22Rv1 (cell line): ENCODE data around the gene GNB1L.

ENCODE experiments used
- ZFX ChIP-seq: fragments of 450-650 bp; IDR thresholded peaks from 2 replicates; pipeline ENCODE4 v1.6.1; 2017; ENCODE audit warnings: antibody characterized with exemption, borderline replicate concordance
- TF ChIP-seq, protein P1 (sequence below): fragments of 450-650 bp; IDR thresholded peaks from 2 replicates; pipeline ENCODE4 v1.5.1; 2017; ENCODE audit warnings: mild to moderate bottlenecking

- TF ChIP-seq, protein P1, sequence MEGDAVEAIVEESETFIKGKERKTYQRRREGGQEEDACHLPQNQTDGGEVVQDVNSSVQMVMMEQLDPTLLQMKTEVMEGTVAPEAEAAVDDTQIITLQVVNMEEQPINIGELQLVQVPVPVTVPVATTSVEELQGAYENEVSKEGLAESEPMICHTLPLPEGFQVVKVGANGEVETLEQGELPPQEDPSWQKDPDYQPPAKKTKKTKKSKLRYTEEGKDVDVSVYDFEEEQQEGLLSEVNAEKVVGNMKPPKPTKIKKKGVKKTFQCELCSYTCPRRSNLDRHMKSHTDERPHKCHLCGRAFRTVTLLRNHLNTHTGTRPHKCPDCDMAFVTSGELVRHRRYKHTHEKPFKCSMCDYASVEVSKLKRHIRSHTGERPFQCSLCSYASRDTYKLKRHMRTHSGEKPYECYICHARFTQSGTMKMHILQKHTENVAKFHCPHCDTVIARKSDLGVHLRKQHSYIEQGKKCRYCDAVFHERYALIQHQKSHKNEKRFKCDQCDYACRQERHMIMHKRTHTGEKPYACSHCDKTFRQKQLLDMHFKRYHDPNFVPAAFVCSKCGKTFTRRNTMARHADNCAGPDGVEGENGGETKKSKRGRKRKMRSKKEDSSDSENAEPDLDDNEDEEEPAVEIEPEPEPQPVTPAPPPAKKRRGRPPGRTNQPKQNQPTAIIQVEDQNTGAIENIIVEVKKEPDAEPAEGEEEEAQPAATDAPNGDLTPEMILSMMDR, result no peak
- no peak for TF ChIP-seq ZFX
Measured at GRCh38 chr22:19887256-19887985, 32.7 kb upstream of the GNB1L start.
